Activated naive CD4-positive, alpha-beta T cell treated with anti-CD3 and anti-CD28 coated beads, Interleukin-2, amount 50 U/mL, for 24 hours (primary cell): ENCODE data around the gene BTBD9.

Experiments
- H3K27ac Mint-ChIP-seq: one replicate; pipeline ENCODE4 v1.8.0; 2021; ENCODE audit warnings: mild to moderate bottlenecking, mixed read lengths
- H3K27me3 Mint-ChIP-seq: one replicate; pipeline ENCODE4 v1.8.0; 2021; ENCODE audit warnings: mixed read lengths
- H3K36me3 Mint-ChIP-seq: one replicate; pipeline ENCODE4 v1.8.0; 2021; ENCODE audit warnings: mixed read lengths
- H3K4me1 Mint-ChIP-seq: one replicate; pipeline ENCODE4 v1.8.0; 2021; ENCODE audit warnings: mixed read lengths
- H3K4me3 Mint-ChIP-seq: one replicate; pipeline ENCODE4 v1.8.0; 2021; ENCODE audit warnings: mild to moderate bottlenecking, mixed read lengths
- H3K9me3 Mint-ChIP-seq: one replicate; pipeline ENCODE4 v1.8.0; 2021; ENCODE audit warnings: mixed read lengths

BTBD9 gene

GRCh38 chr6:38270367-38270766 is 369.4 kb downstream of the BTBD9 start:
- Mint-ChIP-seq H3K27ac (no peak overlapping the region), H3K9me3 (no peaks in the 10 kb centered on the region), H3K4me3 (no peak overlapping the region), H3K4me1 (peaks cover 11% of the 10 kb centered on the region), H3K36me3 (peaks cover 5% of the 10 kb centered on the region), H3K27me3 (no peaks in the 10 kb centered on the region)

- Mint-ChIP-seq H3K27ac (no peak overlapping the region), H3K27me3 (no peaks in the 10 kb centered on the region), H3K9me3 (no peaks in the 10 kb centered on the region), H3K4me3 (no peak overlapping the region), H3K36me3 (peaks cover 9% of the 10 kb centered on the region), H3K4me1 (peaks cover 16% of the 10 kb centered on the region)
These were observed 370.1 kb downstream of the BTBD9 start for GRCh38 chr6:38269461-38270172.

GRCh38 chr6:38268342-38268741 is 371.4 kb downstream of the BTBD9 start:
- Mint-ChIP-seq H3K27me3 (no peaks in the 10 kb centered on the region), H3K4me3 (no peak overlapping the region), H3K27ac (no peak overlapping the region), H3K4me1 (peaks cover 17% of the 10 kb centered on the region), H3K36me3 (peaks cover 14% of the 10 kb centered on the region), H3K9me3 (no peaks in the 10 kb centered on the region)

GRCh38 chr6:38266921-38267354 is 372.8 kb downstream of the BTBD9 start:
- Mint-ChIP-seq H3K36me3 (peaks cover 15% of the 10 kb centered on the region), H3K27ac (no peak overlapping the region), H3K4me1 (peaks cover 21% of the 10 kb centered on the region), H3K9me3 (no peaks in the 10 kb centered on the region), H3K4me3 (no peak overlapping the region), H3K27me3 (no peaks in the 10 kb centered on the region)

GRCh38 chr6:38264605-38265004 is 375.1 kb downstream of the BTBD9 start:
- no peaks in the 10 kb centered on the region for H3K27me3 Mint-ChIP-seq
- H3K27ac Mint-ChIP-seq, result no peak overlapping the region
- H3K4me3 Mint-ChIP-seq, result no peak overlapping the region
- peaks cover 33% of the 10 kb centered on the region for H3K4me1 Mint-ChIP-seq
- peaks cover 18% of the 10 kb centered on the region for H3K36me3 Mint-ChIP-seq
- no peaks in the 10 kb centered on the region for H3K9me3 Mint-ChIP-seq

- no peaks in the 10 kb centered on the region for H3K27me3 Mint-ChIP-seq
- no peak overlapping the region for H3K4me3 Mint-ChIP-seq
- H3K9me3 Mint-ChIP-seq, result no peaks in the 10 kb centered on the region
- H3K27ac Mint-ChIP-seq, result peak overlapping the region; percentile 71
- H3K4me1 Mint-ChIP-seq, result peaks cover 36% of the 10 kb centered on the region
- H3K36me3 Mint-ChIP-seq, result peaks cover 18% of the 10 kb centered on the region
These were observed 377.1 kb downstream of the BTBD9 start for GRCh38 chr6:38262609-38263008.

GRCh38 chr6:38262026-38262425 is 377.7 kb downstream of the BTBD9 start:
- H3K4me3 Mint-ChIP-seq, result no peak overlapping the region

GRCh38 chr6:38261626-38262025 is 378.1 kb downstream of the BTBD9 start:
- Mint-ChIP-seq H3K27ac (peak overlapping the region; percentile 84), H3K9me3 (no peaks in the 10 kb centered on the region), H3K4me1 (peaks cover 36% of the 10 kb centered on the region), H3K27me3 (no peaks in the 10 kb centered on the region), H3K36me3 (peaks cover 24% of the 10 kb centered on the region), H3K4me3 (no peak overlapping the region)

More at GRCh38 chr6:38262026-38262425, 377.7 kb downstream of the BTBD9 start:
- H3K9me3 Mint-ChIP-seq, result no peaks in the 10 kb centered on the region
- peak overlapping the region; percentile 71 for H3K27ac Mint-ChIP-seq
- no peaks in the 10 kb centered on the region for H3K27me3 Mint-ChIP-seq
- H3K36me3 Mint-ChIP-seq, result peaks cover 21% of the 10 kb centered on the region
- peaks cover 36% of the 10 kb centered on the region for H3K4me1 Mint-ChIP-seq

- H3K4me1 Mint-ChIP-seq, result peaks cover 32% of the 10 kb centered on the region
- no peaks in the 10 kb centered on the region for H3K27me3 Mint-ChIP-seq
- peak overlapping the region; percentile 95 for H3K27ac Mint-ChIP-seq
- peaks cover 39% of the 10 kb centered on the region for H3K36me3 Mint-ChIP-seq
- H3K4me3 Mint-ChIP-seq, result peak overlapping the region; percentile 57
- H3K9me3 Mint-ChIP-seq, result peaks cover 10% of the 10 kb centered on the region
These were observed 380.0 kb downstream of the BTBD9 start for GRCh38 chr6:38259736-38260135.

- peaks cover 13% of the 10 kb centered on the region for H3K36me3 Mint-ChIP-seq
- H3K27ac Mint-ChIP-seq, result no peak overlapping the region
- H3K27me3 Mint-ChIP-seq, result no peaks in the 10 kb centered on the region
- no peaks in the 10 kb centered on the region for H3K9me3 Mint-ChIP-seq
- no peak overlapping the region for H3K4me3 Mint-ChIP-seq
- H3K4me1 Mint-ChIP-seq, result peaks cover 11% of the 10 kb centered on the region
These were observed 391.1 kb downstream of the BTBD9 start for GRCh38 chr6:38248500-38249234.

GRCh38 chr6:38245295-38245694 is 394.4 kb downstream of the BTBD9 start:
- no peak overlapping the region for H3K4me3 Mint-ChIP-seq

GRCh38 chr6:38244869-38245268 is 394.9 kb downstream of the BTBD9 start:
- Mint-ChIP-seq H3K4me1 (peaks cover 10% of the 10 kb centered on the region), H3K9me3 (no peaks in the 10 kb centered on the region), H3K27ac (no peak overlapping the region), H3K36me3 (peaks cover 20% of the 10 kb centered on the region), H3K4me3 (no peak overlapping the region), H3K27me3 (no peaks in the 10 kb centered on the region)

More at GRCh38 chr6:38245295-38245694, 394.4 kb downstream of the BTBD9 start:
- Mint-ChIP-seq H3K36me3 (peaks cover 20% of the 10 kb centered on the region), H3K4me1 (peaks cover 11% of the 10 kb centered on the region), H3K27ac (no peak overlapping the region), H3K27me3 (no peaks in the 10 kb centered on the region), H3K9me3 (no peaks in the 10 kb centered on the region)

GRCh38 chr6:38241200-38241871 is 398.4 kb downstream of the BTBD9 start:
- Mint-ChIP-seq H3K4me3 (no peak overlapping the region), H3K4me1 (no peaks in the 10 kb centered on the region), H3K27me3 (no peaks in the 10 kb centered on the region), H3K27ac (no peak overlapping the region), H3K9me3 (no peaks in the 10 kb centered on the region), H3K36me3 (peaks cover 19% of the 10 kb centered on the region)

GRCh38 chr6:38239719-38240451 is 399.8 kb downstream of the BTBD9 start:
- no peak overlapping the region for H3K4me3 Mint-ChIP-seq
- no peak overlapping the region for H3K27ac Mint-ChIP-seq
- no peaks in the 10 kb centered on the region for H3K4me1 Mint-ChIP-seq
- H3K36me3 Mint-ChIP-seq, result peaks cover 16% of the 10 kb centered on the region
- H3K27me3 Mint-ChIP-seq, result no peaks in the 10 kb centered on the region
- no peaks in the 10 kb centered on the region for H3K9me3 Mint-ChIP-seq

GRCh38 chr6:38236631-38237030 is 403.1 kb downstream of the BTBD9 start:
- Mint-ChIP-seq H3K4me1 (no peaks in the 10 kb centered on the region), H3K4me3 (no peak overlapping the region), H3K36me3 (peaks cover 7% of the 10 kb centered on the region), H3K27me3 (no peaks in the 10 kb centered on the region), H3K9me3 (no peaks in the 10 kb centered on the region), H3K27ac (no peak overlapping the region)
